Measurements from ENCODE around the gene ARHGAP6. TPM values are rescaled to one million over a fixed set of nuclear protein-coding genes. Genes with fewer than 3 reads are reported as not detected.

ARHGAP6 gene
- total and polyA plus RNA-seq, 2 of the 4 experiments (the other 2 are of a cell fraction) = 1.4 to 1.8 TPM

DNA sequence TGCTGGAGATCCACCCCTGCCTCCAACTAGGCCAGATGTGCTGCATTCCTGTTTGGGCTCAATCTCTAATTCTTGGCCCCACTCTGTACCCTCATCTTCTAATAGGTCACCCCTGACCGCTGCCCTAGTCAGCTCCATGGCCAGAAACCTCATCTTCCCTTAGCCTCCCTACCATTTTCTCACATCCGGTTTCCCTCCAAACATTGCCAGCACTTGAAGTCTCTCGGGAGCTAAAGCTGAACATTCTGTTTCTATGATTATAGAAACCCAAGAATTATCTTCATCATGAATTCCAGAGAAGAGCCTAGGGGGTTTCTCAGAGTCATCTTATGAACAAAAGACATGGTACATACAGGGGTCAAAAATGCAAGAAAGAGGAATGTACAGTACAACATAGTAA, 192.8 kb downstream of the ARHGAP6 start:
- in situ Hi-C loops (cut with MboI; ENCODE audit: low sequenced_read_pairs) = no loop called here
- H2BK20ac ChIP-seq (ENCODE audit: low read depth, low read length) = 0 out of 2 replicates have a peak overlapping the region, but pooled peaks have one; percentile 53
- POLR2A ChIA-PET (ENCODE audit: unreplicated experiment) = no interaction called here
- intact Hi-C loops (cut with micrococcal nuclease) = no loop called here
- no TSS peak for BruUV-seq (replicated peaks)
- no peak overlapping the region for H3K23ac ChIP-seq (ENCODE audit: low read depth, low read length)
- no peak for DNase-seq
- dilution Hi-C loops (cut with HindIII; ENCODE audit: low sequenced_read_pairs, unreplicated experiment) = no loop called here
- H3K4me3 ChIP-seq (ENCODE audit: insufficient read depth, low read depth, low read length) = no peak overlapping the region
- CTCF ChIA-PET = no interaction called here
- no peak overlapping the region for H4K8ac ChIP-seq (ENCODE audit: low read depth in 2 of 2, low read length in 2 of 2)
- H3K79me1 ChIP-seq (ENCODE audit: low read depth in 1 of 2, low read length in 2 of 2) = no peaks in the 10 kb centered on the region
- H3K9me3 ChIP-seq (ENCODE audit: control insufficient read depth, insufficient read depth, low read length) = no peaks in the 10 kb centered on the region; the same call in 1 of the 2 replicates
- ATAC-seq (ENCODE audit: low read depth) = no peak
- H3K4ac ChIP-seq (ENCODE audit: low read depth, low read length) = no peak overlapping the region
- no peak overlapping the region for H2BK5ac ChIP-seq (ENCODE audit: low read depth, low read length, poor library complexity, severe bottlenecking)
- no peaks in the 10 kb centered on the region for H3K27me3 ChIP-seq (ENCODE audit: control insufficient read depth, insufficient read depth, low read length)
- H3K9ac ChIP-seq (ENCODE audit: low read depth, low read length) = no peak overlapping the region
- H4K91ac ChIP-seq (ENCODE audit: insufficient read depth, low read depth, low read length) = no peak overlapping the region
- H3K4me1 ChIP-seq (ENCODE audit: control insufficient read depth, insufficient read depth, low read length) = no peaks in the 10 kb centered on the region
- no peak overlapping the region for H2AFZ ChIP-seq (replicated peaks; ENCODE audit: low read length, poor library complexity)
- no peak overlapping the region for H3K14ac ChIP-seq (replicated peaks; ENCODE audit: low read depth, low read length)
- peak overlapping the region; percentile 84 for H2BK15ac ChIP-seq (ENCODE audit: low read depth, low read length)
- no CpG with 5 or more reads among the region's 3 CpGs for WGBS, 2 experiments (ENCODE audit: extremely low coverage in 2 of 2, insufficient read length in 1 of 2)
- 0 out of 2 replicates have a peak overlapping the region, but pooled peaks have one; percentile 4 for H2BK120ac ChIP-seq (ENCODE audit: low read depth, low read length)
- TF ChIP-seq CHD1 (IDR thresholded peaks at IDR 0.05; ENCODE audit: low read depth, low read length) (no peak), RCOR1 (IDR thresholded peaks at IDR 0.05; ENCODE audit: insufficient replicate concordance, low read length) (no peak), SMC3 (IDR thresholded peaks at IDR 0.05; ENCODE audit: low read depth, low read length) (no peak), MXI1 (IDR thresholded peaks at IDR 0.05; ENCODE audit: borderline replicate concordance, low read depth, low read length) (no peak), BHLHE40 (IDR thresholded peaks at IDR 0.05; ENCODE audit: low read depth, low read length) (no peak), RFX5 (IDR thresholded peaks at IDR 0.05; ENCODE audit: low read depth, low read length) (no peak), RAD21 (IDR thresholded peaks at IDR 0.05; ENCODE audit: low read length) (no peak), CEBPB (IDR thresholded peaks at IDR 0.05; ENCODE audit: low read depth, low read length) (no peak), FOS (IDR thresholded peaks at IDR 0.05; ENCODE audit: low read depth, low read length) (no peak), MAZ (IDR thresholded peaks at IDR 0.05; ENCODE audit: borderline replicate concordance, low read depth, low read length) (no peak), MAFK (IDR thresholded peaks at IDR 0.05; ENCODE audit: low read depth, low read length) (no peak), POLR2A (IDR thresholded peaks at IDR 0.05; ENCODE audit: low read depth, low read length) (no peak), NFE2L2 (IDR thresholded peaks at IDR 0.05; ENCODE audit: low read depth, low read length) (no peak)
- TF ChIP-seq, protein P1, sequence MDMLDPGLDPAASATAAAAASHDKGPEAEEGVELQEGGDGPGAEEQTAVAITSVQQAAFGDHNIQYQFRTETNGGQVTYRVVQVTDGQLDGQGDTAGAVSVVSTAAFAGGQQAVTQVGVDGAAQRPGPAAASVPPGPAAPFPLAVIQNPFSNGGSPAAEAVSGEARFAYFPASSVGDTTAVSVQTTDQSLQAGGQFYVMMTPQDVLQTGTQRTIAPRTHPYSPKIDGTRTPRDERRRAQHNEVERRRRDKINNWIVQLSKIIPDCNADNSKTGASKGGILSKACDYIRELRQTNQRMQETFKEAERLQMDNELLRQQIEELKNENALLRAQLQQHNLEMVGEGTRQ (IDR thresholded peaks at IDR 0.05; ENCODE audit: low read depth, low read length) = no peak
- TF ChIP-seq, protein P2, sequence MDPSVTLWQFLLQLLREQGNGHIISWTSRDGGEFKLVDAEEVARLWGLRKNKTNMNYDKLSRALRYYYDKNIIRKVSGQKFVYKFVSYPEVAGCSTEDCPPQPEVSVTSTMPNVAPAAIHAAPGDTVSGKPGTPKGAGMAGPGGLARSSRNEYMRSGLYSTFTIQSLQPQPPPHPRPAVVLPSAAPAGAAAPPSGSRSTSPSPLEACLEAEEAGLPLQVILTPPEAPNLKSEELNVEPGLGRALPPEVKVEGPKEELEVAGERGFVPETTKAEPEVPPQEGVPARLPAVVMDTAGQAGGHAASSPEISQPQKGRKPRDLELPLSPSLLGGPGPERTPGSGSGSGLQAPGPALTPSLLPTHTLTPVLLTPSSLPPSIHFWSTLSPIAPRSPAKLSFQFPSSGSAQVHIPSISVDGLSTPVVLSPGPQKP (IDR thresholded peaks at IDR 0.05; ENCODE audit: borderline replicate concordance, low read depth, low read length) = no peak
- TF ChIP-seq, protein P3, sequence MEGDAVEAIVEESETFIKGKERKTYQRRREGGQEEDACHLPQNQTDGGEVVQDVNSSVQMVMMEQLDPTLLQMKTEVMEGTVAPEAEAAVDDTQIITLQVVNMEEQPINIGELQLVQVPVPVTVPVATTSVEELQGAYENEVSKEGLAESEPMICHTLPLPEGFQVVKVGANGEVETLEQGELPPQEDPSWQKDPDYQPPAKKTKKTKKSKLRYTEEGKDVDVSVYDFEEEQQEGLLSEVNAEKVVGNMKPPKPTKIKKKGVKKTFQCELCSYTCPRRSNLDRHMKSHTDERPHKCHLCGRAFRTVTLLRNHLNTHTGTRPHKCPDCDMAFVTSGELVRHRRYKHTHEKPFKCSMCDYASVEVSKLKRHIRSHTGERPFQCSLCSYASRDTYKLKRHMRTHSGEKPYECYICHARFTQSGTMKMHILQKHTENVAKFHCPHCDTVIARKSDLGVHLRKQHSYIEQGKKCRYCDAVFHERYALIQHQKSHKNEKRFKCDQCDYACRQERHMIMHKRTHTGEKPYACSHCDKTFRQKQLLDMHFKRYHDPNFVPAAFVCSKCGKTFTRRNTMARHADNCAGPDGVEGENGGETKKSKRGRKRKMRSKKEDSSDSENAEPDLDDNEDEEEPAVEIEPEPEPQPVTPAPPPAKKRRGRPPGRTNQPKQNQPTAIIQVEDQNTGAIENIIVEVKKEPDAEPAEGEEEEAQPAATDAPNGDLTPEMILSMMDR (conservative IDR thresholded peaks at IDR 0.05; ENCODE audit: low read depth, low read length) = no peak
- H4K5ac ChIP-seq (ENCODE audit: low read depth, low read length) = no peak overlapping the region
- no peaks in the 10 kb centered on the region for H4K20me1 ChIP-seq (ENCODE audit: insufficient read depth, low read length)
- 0 out of 2 replicates have a peak, but pooled peaks cover 2% of the 10 kb centered on the region for H3K9me1 ChIP-seq (ENCODE audit: insufficient read depth, low read length)
- no peak overlapping the region for H3K56ac ChIP-seq (ENCODE audit: extremely low read depth, insufficient read depth, low read length)
- H2AK9ac ChIP-seq (replicated peaks; ENCODE audit: low read depth, low read length, poor library complexity) = no peak overlapping the region
- H3K18ac ChIP-seq (ENCODE audit: low read depth, low read length) = no peak overlapping the region
- H2AK5ac ChIP-seq (ENCODE audit: low read depth, low read length) = no peak overlapping the region
- no peak overlapping the region for H3K4me2 ChIP-seq (ENCODE audit: low read depth, low read length)
- no peak overlapping the region for H3K27ac ChIP-seq (ENCODE audit: insufficient read depth, low read length)
- H3K36me3 ChIP-seq (ENCODE audit: control insufficient read depth, insufficient read depth, low read length) = no peaks in the 10 kb centered on the region
